ENCODE measurements around the gene BLTP1.

Gene BLTP1

GRCh38 chr4:122172266-122172665 is 20.1 kb downstream of the BLTP1 start:
- no peak for FAIRE-seq

GRCh38 chr4:122178961-122179360 is 26.8 kb downstream of the BLTP1 start:
- FAIRE-seq, result no peak

- no peak for FAIRE-seq
Measured at GRCh38 chr4:122195718-122196117, 43.6 kb downstream of the BLTP1 start.

All from colon (tissue), 2 donors.